LoVo (cell line): ENCODE data around the gene PPP1R14B.

Experiments
- DNase-seq: peaks from one replicate; pipeline ENCODE4 v3.0.0-alpha.2; 2016; ENCODE audit warnings: low spot score

Gene PPP1R14B

GRCh38 chr11:64230985-64231365 is 15.8 kb downstream of the PPP1R14B start:
- no peak for DNase-seq

GRCh38 chr11:64230171-64230984 is 16.4 kb downstream of the PPP1R14B start, which contains the start of gene DNAJC4:
DNAJC4 (plus strand) TSS chr11:64230548; CDS start chr11:64230855, 307 bp downstream.
- DNase-seq, result peak; percentile 90

- no peak for DNase-seq
These were observed 17.0 kb downstream of the PPP1R14B start for GRCh38 chr11:64229744-64230170.

- DNase-seq, result no peak
These were observed 17.5 kb downstream of the PPP1R14B start for GRCh38 chr11:64229090-64229743.

GRCh38 chr11:64227405-64227956 is 19.3 kb downstream of the PPP1R14B start:
- DNase-seq, result no peak

GRCh38 chr11:64226507-64227051 is 20.2 kb downstream of the PPP1R14B start:
- peak; percentile 59 for DNase-seq

- DNase-seq, result peak; percentile 88
These were observed 20.9 kb downstream of the PPP1R14B start, which contains the start of the genes NUDT22 and TRPT1 for GRCh38 chr11:64225608-64226506. NUDT22 (plus strand) TSS chr11:64226274; CDS start chr11:64226653, 379 bp downstream. TRPT1 (minus strand) TSS chr11:64226186; CDS start chr11:64225860, 326 bp downstream.

- no peak for DNase-seq
These were observed 21.7 kb downstream of the PPP1R14B start for GRCh38 chr11:64224891-64225607.

GRCh38 chr11:64224151-64224890 is 22.4 kb downstream of the PPP1R14B start:
- DNase-seq, result no peak

GRCh38 chr11:64223001-64223651 is 23.6 kb downstream of the PPP1R14B start:
- no peak for DNase-seq

- DNase-seq, result no peak
These were observed 24.1 kb downstream of the PPP1R14B start for GRCh38 chr11:64222651-64223000.

- DNase-seq, result no peak
These were observed 25.9 kb downstream of the PPP1R14B start for GRCh38 chr11:64220798-64221197.

- DNase-seq, result no peak
These were observed 26.5 kb downstream of the PPP1R14B start for GRCh38 chr11:64220271-64220670.

- no peak for DNase-seq
These were observed 27.0 kb downstream of the PPP1R14B start for GRCh38 chr11:64219755-64220154.

GRCh38 chr11:64219354-64219684 is 27.4 kb downstream of the PPP1R14B start:
- no peak for DNase-seq

- no peak for DNase-seq
These were observed 28.0 kb downstream of the PPP1R14B start for GRCh38 chr11:64218628-64219353.

GRCh38 chr11:64216879-64217278 is 29.9 kb downstream of the PPP1R14B start:
- DNase-seq, result no peak

- DNase-seq, result no peak
These were observed 35.4 kb downstream of the PPP1R14B start for GRCh38 chr11:64211181-64211872.
